ENCODE results near the gene SEMA5A.

Gene SEMA5A

GRCh38 chr5:9104571-9105339 lies 441.1 kb downstream of the SEMA5A start:
- DNase-seq, result peak; percentile 70

- DNase-seq, result no peak
Measured at GRCh38 chr5:9103290-9103689, 442.6 kb downstream of the SEMA5A start.

DNA sequence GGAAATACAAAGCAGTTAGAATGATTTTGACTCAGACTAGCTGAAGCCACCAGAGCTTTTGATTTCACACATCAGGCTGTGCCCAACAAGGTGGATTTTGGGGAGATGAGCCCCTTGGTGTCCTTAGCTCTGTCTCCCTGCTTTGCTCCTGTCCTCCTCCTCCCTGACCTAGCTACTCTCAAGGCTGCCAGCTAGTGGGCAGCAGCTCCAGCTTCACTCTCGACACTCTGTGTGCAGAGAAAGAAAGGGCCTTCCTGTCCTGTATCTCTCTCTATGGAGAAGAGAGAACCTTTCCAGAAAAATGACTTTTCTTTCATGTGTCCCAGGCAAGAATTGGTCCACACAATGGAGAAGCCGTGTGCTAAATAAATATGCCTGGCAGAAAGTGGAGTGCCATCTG lies 446.2 kb downstream of the SEMA5A start:
- DNase-seq, result no peak

DNA sequence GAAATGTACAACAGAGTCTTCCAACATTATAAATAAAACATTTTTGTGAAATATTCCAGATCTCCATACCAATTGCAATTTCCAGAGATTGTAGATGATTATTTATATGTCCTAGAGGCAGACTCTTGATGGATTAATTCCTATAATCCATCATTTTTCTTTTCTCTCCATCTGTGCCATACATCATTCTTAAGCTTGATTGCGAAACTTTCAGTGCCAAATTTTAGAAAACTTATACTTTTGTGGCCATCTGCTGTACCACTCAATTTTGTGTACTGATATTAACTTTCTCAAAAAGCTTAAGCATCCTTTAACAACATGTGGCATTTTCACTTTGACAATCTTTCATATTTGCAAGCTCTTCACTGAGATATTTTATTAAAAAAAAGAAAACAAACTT lies 446.9 kb downstream of the SEMA5A start:
- DNase-seq, result no peak

- DNase-seq, result peak; percentile 61
Measured at GRCh38 chr5:9094582-9094981, 451.3 kb downstream of the SEMA5A start.

DNA sequence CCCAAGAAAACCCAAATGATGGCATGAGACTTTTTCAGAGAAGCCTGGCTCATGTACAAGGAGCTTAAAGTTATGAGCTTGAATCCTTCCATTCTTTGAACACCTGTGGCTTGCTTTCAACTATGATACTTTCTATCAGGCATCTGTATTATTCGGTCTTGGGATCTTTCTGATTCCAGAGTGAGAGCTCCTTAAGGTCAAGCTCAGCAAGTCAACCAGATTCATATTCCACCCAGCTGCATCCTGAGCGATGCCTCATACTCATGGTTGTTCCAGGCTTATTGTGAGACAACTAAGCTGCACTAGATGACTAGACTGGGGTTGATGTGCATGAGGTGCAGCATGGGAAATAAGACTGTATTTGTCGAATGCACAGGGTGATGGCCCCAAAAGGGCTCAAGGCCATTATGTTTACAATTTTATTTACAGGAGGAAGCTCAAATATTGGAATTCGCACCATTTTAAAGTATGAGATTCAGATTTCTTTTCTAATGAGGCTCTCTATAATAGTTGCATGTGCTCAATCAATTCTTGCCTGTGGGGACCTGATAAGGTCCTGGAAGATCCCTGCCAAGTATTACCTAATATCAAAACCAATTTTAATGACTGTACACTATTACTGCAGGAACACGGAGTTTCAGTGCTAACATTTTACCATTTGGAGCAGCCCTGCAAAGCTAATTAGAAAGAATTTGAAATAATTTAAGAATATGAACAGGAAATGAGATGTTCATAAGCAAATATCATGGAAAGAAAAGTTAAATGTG lies 453.8 kb downstream of the SEMA5A start:
- DNase-seq, result no peak

DNA sequence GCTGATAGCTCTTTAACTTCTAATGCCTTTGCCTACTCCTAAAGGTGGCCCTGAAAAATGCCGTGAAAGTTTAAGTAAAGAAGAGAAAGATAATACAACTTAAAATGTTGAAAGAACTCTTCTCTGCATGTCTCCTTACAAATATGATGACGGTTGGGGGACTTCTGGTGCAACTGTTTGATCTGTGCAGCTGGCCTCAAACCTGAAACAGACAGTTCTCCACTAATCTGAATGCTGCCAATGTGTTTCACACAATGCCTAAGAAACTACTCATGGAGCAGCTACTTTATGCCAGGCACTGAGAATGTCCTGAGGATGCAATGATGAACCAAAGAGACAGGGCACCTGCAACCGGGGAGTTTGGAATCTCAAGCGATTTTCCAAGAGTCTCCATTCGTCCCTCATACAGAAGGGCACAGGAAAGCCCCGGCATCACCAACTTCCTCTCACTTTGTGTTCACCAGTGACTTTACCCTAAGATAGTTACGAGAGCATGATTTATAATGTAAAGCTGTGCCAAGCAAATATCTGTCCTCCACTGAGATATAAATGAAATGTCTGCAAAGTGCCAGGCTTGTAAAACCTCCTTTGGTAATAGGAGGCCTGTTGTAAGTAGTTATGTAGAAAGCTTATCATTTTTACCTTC lies 455.4 kb downstream of the SEMA5A start:
- no peak for DNase-seq

GRCh38 chr5:9089893-9090292 lies 456.0 kb downstream of the SEMA5A start:
- DNase-seq, result no peak

GRCh38 chr5:9082996-9083395 lies 462.9 kb downstream of the SEMA5A start:
- DNase-seq, result no peak

DNA sequence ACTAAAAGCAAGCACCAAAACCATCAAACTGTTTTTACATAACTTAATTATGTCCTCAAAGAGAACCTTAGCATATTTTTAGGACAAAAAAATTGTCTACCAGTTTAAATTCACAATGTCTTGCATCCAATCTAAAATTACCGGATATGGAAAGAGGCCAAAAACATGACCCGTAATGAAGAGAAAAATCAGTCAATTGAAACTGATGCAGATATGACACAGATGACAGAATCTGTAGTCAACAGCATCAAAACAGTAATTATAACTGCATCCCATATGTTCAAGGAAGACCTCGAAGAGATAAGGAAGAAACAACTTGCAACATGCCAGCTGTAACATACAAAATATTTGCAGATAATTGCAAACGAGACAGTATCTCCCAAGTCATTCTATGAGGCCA lies 473.2 kb downstream of the SEMA5A start:
- no peak for DNase-seq

- DNase-seq, result no peak
Measured at GRCh38 chr5:9071524-9071923, 474.4 kb downstream of the SEMA5A start.

GRCh38 chr5:9071074-9071473 lies 474.8 kb downstream of the SEMA5A start:
- DNase-seq, result no peak

DNA sequence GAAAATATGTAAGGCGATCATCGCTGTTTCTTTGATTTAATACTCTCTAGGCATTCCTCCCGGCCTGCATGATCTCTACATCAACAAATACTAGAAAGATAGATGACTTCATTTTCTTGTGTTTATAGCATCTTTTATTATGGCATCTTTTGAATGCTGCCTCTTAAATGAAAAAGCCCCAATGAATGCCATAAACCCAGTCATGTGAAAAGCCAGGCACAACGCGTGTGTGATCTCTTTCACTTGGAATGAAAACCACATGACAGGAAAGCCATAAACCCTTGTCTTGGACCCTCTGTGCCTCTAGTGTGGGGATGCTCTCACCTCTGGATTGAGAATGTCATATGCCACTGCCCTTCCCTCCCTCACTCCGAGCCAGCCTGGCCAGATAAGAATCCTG lies 476.2 kb downstream of the SEMA5A start:
- DNase-seq, result peak; percentile 69

DNA sequence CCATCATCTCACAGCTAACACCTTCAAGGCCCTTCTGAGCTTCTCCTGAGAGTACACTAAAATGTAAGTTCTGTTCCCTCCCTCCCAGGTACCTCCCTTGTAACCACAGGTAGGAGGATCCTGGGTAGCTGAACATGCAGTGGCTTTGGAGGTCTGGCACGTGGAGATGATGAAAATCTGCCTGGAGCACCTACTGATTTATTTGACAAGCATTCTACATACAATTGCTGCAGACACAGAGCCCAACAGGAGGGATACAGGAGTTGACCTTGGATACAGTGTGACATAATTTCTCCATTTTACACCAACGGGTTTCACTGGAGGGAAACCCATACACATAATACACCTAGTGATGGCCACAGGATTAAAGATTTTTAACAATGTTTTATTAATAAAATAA lies 478.7 kb downstream of the SEMA5A start:
- no peak for DNase-seq

DNA sequence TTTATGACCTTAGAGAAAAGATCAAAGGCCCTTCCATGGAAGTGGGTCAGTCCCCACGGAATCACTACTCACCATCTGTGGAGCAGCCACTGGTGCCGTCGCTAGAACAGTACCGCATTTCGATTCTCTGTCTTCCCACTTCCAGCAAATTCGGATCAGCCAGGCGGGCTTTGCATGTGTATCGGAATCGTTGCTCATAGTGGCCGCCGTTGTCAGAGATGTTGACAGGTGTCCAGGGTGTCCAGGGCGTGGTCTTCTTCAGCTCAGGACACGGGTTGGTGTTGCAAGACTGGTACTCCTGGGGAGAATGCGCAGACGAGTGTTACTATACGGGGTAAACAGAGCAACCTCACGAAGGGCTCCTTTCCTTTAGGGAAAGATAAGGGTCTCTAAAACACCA lies 479.5 kb downstream of the SEMA5A start:
- DNase-seq, result no peak

GRCh38 chr5:9063615-9064245 lies 482.1 kb downstream of the SEMA5A start:
- DNase-seq, result no peak

- DNase-seq, result no peak
Measured at GRCh38 chr5:9062873-9063272, 483.0 kb downstream of the SEMA5A start.

- peak; percentile 93 for DNase-seq
Measured at GRCh38 chr5:9059920-9060691, 485.8 kb downstream of the SEMA5A start.

DNA sequence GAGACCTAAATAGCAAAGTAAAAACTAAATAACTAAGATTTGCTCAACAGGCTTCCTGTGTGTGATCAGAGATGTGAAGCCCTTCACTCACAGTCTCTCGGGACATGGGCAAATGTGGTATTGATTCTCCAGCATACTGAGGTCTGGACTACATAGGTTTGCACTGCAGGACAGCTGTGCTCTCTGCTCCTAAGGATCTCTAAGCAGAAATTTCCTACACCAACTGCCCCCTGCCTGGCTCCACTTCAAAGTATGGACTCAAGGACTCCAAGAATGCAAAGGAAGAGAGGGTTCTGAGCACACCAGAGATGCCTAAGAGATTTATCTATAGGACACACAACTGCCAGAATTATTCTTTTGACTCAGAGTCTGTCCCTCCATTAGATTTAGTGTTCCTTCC lies 487.2 kb downstream of the SEMA5A start:
- DNase-seq, result peak; percentile 59

GRCh38 chr5:9058161-9058560 lies 487.7 kb downstream of the SEMA5A start:
- no peak for DNase-seq

DNA sequence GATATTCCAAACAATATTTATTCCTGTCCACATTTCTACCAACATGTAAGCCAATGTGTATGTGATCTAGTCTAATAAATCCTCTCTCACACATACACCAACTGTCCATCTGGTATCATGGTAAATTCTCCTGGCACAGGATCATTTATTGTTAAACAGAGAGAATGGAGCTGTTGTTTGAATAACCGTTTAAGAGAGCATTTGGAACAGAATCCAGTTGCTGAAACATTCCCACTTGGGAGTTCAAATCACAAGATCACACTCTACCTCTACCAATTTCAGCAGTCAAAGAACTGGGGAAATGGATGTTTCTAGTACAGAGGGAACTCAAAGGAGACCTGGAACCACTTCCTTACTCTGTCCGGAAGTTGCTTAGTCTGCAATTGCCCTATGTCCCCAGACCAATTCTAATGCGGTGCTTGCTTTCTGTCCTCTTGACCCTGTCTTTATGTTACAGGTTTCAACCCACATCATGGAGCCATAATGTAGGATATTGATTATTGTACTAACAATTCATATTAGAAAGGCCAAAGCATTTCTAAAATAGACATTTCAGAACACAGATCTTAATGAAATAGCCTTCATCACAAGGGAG lies 488.4 kb downstream of the SEMA5A start:
- DNase-seq, result no peak

DNA sequence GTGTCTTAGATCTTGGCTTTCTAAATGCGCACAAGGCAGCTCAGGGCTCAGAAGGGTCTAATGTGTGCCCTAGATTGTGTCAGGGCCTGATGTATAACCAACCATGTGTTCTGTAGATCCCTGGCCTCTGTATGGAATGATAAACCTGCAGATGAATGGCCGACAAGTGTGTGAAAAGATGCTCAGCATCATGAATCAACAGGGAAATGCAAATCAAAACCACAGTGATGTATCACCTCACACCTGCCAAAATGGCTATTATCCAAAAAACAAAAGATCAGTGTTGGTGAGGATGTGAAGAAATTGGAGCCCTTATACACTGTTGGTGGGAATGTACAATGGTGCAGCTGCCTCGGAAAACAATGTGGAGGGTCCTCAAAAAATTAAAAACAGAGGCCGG lies 489.8 kb downstream of the SEMA5A start:
- peak; percentile 6 for DNase-seq

Measured in fibroblast of skin of abdomen (primary cell).